HG03103 (cell line): ENCODE data around the gene APBB2.
"Not testable (repeated sequence)": the region's sequence is repeated elsewhere in the genome, so short reads cannot be mapped to it uniquely, and the experiment has no call there.

Experiments
- ATAC-seq: cut with Tn5 transposase; IDR thresholded peaks from one replicate; pipeline ENCODE4 v1.9.1; 2021; ENCODE audit warnings: low read depth; ENCODE audit not compliant: unreplicated experiment

APBB2 gene

DNA sequence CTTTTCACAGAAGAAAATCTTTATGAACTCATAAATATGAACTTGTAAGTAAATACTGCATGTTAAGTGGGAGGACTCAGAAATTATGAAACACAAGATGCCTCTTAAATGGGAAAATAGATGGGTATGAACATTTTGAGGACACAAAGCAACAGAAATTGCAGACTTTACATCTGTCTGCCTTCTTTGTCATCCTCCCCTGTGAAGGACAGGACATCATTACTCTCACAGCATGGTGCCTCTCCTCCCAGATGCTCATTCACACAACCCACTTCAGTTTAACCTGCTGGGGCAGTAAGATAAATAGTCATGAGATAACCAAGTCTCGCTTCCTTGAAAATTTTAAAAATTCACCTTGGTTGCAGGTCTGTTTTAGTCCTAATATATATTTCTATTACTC lies 144.5 kb downstream of the APBB2 start:
- ATAC-seq, result no peak

DNA sequence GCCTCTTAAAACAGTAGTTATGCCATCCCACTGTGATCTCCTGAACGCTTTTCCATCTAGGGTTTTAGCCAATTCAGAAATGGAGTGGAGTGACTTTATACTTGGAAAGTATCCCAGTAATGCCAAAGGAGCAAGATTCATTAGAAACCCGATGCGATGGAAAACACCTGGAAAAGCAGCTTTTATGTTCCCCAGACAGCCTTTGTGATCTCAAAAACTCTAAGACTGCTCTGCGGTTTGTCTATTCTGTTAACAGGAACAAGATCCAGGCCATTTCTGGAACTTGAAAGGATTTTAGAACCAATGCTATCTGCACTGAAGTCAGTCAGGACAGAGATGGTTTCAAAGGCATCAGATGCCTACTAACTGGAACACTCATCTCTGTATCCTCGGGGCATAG lies 145.1 kb downstream of the APBB2 start:
- ATAC-seq, result no peak

DNA sequence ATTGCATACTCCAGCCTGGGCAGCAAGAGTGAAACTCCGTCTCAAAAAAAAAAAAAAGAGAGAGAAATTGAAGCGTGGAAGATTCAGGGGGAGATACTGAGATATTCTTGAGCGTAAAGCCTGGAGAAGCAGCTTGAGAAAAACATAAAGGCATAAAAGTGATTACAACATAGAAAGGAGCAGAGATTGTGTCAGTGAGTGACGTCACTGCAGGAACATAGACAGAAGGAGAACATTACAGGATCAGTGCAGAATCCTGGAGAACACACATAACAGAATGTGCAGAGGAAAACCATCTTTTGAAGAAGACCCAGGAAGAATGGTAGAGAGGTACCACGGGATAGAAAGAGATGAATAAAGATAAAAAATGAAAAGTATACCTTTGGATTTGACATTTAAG lies 147.0 kb downstream of the APBB2 start:
- ATAC-seq, result no peak

DNA sequence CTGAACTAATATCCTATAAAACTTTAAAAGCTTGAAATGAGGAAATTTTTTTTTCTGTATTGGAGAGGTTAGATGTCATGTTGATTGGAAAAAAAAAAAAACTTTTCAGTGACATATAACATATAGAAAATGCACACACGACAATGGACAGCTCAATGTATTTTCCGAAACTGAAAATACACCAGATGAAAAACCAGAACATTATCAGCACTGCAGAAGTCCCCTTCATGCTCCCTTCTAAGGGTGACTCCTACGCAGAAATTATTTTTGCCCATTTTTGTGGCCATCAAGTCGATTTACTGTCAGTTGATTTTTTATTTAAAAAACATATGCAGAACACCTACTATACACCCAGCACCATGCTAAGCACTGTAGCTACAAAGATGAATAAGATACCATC lies 148.3 kb downstream of the APBB2 start:
- ATAC-seq, result no peak

DNA sequence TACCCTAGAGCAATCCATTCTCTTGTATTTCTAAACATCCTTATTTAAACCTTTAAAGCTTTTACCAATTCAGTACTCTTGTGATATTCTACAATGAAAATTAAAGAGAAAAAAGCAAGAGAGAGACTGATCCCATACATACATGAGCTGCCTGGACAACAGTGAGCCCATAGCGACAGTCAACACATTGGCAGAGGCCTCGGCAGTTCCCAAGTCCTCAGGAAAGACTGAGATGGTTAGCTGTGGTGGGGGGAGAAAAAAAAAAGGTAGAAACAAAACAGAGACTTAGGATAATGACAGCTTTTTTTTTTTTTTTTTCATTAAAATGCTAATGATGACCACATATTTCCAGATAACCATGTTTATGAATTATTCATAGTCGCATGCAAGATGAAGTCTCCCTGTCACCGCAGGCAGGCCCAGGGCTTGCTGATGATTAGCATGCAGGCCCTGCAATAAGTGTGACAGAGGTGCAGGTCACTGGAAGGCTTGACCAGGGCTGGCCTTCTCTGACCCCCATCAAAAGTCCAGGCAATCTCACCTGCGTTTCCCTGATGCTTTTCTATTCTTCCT lies 148.8 kb downstream of the APBB2 start:
- no peak for ATAC-seq

DNA sequence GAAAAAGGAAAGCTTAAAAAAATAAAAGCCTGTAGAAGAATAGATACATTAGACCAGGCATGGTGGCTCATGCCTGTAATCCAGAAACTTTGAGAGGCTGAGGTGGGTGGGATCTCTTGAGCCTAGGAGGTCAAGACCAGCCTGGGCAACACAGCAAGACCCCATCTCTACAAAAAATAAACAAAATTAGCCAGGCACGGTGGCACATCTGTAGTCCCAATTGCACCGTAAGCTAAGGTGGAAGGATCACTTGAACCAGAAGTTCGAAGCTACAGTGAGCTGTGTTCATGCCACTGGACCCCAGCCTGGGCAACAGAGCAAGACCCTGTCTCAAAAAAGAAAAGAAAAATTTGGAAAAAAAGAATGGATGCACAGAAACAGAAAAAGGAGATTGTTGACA lies 149.4 kb downstream of the APBB2 start:
- ATAC-seq, result no peak

DNA sequence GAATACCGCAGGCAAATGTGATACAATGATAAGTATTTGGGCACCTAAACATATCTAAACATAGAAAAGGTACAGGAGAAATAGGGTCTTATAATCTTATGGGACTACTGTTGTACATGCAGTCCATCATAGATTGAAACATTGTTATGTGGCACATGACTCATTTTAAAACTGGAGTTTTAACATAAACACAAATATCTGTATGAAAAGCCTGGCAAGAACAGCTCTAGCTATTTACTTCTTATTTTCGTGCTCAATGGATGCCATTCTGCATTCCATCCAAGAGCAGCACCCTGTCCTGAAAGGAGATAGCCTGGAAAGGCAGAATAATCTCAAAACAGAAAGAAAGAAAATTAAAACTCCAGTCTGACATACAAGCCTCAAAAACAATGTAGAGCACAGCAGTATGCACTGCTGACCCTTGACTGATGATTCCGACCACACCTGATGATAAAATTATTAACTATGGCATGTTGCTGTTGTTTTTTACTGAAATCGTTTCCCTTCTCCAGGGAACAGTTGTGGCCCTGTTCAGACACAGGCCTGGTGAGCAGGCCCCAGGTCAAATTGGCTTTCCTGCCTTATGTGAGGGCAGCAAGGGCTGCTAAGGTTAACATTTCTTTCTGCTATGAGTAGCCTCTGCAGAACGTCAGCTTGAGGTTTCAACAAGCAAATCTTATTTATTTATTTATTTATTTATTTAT lies 152.7 kb downstream of the APBB2 start:
- no peak for ATAC-seq

DNA sequence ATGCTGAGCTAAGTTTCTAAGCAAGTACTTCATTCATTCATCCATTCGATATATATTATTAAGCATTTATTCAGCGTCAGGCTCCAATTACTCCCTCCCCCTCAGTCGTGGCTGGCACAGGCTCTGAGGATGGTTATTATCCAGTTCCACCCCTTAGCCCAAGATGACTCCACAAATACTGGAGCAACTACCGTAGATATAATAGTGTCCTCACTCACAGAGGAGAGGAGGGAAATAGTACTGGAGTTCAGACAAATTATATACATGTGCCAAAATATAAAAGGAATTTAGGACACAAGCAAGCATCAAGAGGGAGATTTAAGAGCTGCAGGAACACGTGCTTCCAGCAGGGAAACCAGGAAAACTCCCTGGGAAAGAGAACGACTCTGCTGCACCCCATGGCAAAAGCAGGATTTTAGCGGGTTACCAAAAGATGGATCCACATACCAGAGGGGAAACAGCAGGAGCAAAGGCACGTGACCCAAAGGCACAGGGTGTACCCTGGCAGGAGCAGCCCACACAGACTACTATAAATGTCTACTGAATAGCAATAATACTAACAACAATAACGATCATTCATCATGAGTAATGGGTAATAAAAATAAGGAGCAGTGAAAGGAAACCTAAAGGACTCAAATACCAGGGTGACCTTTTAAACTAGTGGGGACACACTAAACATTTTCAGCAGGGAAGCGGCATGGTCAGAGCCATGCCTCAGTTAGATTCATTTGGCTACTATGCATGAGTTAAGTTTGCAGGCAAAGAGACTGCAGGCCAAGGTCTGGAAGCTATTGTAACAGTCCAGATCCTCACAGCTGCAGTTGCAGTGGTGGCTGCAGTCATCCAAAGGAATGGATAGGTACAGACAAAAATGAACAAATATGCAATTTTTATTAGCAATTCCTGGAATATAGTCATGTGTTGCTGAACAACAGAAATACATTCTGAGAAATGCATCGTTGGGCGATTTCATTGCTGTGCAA lies 153.7 kb downstream of the APBB2 start:
- ATAC-seq, result no peak

DNA sequence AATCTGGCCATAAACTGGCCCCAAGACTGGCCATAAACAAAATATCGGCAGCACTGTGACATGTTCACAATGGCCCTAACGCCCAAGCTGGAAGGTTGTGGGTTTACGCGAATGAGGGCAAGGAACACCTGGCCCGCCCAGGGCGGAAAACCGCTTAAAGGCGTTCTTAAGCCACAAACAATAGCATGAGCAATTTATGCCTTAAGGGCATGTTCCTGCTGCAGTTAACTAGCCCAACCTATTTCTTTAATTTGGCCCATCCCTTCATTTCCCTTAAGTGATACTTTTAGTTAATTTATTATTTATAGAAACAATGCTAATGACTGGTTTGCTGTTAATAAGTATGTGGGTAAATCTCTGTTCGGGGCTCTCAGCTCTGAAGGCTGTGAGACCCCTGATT lies 154.9 kb downstream of the APBB2 start:
- ATAC-seq, result not testable (repeated sequence)

DNA sequence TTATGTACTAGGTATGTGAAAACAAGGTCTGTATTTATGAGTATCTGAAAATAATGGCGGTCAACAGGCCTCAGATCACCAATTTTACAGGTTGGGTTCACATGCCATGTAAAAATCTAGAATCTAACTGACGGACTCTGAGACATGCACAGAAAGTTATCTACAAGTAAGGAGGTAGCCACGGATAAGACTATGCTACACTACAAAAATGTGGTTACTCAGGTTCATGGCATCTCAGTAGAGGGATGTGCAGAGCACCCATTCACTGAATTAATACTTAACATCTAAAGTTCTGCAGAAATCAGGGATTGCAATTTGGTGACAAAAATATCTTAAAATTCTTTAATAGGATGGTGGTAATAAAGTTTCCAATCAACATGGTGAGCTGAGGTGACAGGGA lies 155.9 kb downstream of the APBB2 start:
- no peak for ATAC-seq

DNA sequence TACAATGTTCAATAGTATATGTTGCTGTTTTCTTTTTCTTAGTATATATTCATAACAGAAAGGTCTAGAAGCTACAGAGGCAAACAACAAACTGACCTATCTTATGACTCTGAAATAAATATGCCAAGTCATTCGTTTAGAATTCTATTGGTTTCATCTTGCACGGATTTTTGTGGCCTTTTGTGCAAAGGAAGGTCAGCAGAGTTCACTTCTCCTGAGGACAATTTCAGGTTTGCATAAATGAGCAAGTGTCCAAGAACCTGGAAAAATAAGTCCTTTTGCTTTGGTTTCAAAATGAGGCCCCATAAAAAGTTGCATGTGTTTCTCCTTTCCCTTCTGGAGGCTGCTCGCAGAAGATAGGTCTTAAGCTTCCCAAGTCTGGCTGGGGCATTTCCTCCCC lies 156.9 kb downstream of the APBB2 start:
- no peak for ATAC-seq

DNA sequence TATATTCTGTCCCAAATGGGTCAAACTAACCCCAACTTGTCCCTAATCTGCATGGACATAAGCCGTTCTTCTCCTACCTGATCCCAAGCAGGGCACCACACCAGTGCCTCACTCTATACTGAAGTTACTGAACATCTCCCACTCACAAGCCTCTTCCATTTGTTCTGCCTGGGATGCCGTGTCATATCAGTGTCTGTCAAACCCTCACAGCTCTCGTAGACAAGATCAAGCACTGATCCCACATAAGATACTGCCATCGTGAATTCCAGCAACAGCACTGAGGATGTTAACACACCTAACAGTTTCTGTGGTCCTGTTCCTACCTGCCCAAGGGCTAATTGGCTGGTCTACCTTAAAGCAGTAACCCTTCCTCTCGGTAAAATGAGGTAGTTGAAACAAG lies 162.1 kb downstream of the APBB2 start:
- no peak for ATAC-seq

DNA sequence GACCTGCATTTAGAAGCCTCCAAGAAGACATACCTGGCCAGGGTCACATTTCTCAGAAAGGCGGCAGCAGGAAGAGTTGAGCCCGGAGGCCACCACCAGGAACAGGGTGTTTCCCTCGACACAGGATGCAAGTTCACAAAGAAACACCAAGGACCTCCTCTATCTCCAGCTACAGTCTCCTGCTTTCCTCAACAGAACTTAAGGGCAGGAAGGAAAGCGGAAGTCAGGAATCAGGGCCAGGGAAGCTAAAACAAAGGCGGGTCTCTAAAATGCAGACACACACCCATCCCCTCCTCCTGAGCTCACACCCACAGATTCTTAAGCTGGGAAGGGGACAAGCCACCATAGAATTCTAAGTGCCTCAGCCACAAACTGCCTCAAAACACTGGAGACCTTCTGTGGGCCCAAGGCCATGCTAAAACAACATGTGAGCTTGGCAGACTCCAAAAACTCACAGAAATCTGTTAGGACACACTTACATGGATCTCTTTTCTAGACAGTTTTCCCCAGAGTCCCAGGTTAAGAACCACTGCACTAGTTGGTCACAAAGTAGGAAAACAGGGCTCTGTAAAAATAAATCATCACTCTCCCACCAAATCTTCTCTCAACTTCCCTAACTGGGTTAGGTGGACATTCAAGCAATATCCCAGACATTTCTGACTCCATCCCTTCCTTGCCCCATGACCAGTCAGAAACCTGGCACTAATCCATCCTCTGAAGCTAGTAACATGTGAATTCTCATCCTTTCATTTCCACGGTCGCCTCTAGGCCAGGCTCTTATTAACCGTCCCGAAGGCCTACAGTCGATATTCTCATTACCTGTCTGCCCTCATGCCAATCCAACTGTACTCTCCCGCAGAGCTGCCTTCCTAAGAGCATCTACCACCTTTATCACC lies 163.2 kb downstream of the APBB2 start:
- ATAC-seq, result no peak

DNA sequence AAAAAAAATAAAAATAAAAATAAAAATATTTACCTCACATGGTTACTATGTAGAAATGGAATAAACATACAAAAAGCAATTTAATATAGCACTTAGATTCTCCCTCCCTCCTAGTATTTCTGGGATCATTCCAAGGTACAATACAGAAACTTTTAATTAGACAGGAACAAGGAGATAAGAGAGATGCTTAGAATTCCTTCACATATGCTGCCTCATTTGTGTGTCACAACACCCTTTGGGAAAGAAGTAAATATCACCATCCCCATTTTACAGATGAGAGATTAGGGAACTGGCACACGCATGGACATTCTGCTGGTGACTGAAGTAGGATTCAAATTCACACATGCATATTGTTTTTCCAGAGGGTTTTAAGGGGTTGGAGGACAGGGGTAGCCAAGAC lies 164.2 kb downstream of the APBB2 start:
- no peak for ATAC-seq

DNA sequence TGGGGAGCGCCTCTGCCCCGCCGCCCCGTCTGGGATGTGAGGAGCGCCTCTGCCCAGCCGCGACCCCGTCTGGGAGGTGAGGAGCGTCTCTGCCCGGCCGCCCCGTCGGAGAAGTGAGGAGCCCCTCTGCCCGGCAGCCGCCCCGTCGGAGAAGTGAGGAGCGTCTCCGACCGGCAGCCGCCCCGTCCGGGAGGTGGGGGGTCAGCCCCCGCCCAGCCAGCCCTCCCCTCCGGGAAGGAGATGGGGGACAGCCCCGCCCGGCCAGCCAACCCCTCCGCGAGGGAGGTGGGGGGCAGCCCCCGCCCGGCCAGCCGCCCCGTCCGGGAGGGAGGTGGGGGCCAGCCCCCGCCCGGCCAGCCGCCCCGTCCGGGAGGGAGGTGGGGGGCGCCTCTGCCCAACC lies 165.2 kb downstream of the APBB2 start:
- ATAC-seq, result not testable (repeated sequence)

DNA sequence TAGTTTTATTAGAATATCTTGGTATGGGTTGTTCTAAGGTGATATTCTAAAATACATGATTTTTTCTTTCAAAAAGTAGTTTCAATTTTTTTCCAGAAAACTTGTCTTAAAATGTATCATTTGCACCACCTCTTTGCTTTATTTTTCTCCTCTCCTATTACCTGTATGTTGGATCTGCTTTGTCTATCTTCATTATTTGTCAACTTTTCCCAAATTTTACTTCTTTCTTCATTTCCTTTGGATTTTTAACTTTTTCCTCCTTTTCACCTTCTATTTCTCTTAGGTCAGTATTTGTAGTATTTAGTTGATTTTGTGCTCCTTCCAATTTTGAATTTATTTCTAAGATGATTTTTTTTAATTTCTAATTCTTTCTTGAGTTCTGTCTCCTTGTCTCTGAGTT lies 169.6 kb downstream of the APBB2 start:
- no peak for ATAC-seq

DNA sequence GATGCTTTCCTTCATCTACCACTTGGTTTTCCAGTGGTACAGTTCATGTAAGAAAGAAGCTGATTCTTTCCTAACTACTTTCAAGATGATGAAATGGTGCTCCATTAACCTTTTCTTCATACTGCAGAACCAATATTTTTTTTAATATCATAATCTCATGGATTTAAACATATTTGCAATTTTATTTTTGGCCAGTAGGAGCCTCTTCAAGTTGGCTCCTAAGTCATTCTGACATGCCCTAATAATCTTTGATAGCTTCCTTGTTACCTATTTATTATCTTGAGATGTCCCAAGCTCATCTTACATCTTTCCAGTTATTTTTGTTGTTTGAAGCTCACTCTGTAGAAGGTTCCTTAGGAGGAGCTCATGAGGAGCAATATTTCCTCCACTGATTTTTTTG lies 170.2 kb downstream of the APBB2 start:
- ATAC-seq, result no peak

DNA sequence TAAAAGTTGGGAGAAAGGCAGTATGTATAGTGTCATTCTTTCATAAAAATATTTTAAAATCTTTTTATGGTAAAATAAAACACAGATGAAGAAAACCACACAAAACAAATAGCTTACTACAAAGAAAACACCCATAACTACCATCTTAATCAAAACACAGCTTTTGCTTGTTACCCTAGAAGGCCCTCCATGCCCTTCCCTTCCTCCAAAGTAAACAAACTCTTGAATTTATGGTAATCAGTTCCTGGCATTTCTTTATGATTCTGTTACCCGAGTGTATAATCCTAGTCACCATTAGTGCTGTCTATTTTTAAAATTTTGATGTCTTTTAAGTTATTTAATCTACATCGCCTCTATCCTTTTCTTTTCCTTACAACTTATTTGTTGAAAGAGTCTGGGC lies 170.9 kb downstream of the APBB2 start:
- ATAC-seq, result no peak

DNA sequence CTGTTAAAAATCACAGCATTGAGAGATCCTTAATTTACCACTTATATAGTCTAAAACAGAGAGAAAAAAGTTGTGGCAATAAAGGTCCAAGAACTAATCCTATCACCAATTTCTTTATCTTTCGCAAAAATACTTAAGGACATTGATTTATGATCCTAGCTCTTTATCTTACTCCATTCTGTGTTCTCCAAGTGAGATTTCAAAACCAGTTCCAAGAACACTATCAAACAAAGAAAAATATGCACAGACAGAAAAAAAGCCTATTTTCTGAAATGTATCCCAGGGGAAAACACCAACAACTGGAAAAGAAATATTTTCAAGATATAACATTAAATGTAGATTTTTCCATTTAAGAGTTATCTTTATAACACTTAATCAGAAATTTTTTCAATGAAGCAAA lies 172.8 kb downstream of the APBB2 start:
- no peak for ATAC-seq

DNA sequence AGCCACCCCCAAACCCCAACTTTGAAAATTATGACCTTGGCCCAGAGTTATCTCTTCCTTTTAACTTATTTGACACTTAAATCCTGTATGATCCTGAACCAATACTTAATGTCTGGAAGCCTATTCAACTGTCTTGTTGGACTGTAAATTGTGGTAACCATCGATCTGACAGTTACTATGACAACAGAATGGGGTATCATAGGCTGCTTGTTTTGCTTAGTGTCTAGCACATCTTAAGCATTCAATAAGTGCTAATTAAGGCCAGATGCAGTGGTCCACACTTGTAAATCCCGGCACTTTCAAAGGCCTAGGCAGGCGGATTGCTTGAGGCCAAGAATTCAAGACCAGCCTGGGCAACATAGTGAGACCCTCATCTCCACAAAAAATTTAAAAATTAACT lies 175.0 kb downstream of the APBB2 start:
- ATAC-seq, result no peak

DNA sequence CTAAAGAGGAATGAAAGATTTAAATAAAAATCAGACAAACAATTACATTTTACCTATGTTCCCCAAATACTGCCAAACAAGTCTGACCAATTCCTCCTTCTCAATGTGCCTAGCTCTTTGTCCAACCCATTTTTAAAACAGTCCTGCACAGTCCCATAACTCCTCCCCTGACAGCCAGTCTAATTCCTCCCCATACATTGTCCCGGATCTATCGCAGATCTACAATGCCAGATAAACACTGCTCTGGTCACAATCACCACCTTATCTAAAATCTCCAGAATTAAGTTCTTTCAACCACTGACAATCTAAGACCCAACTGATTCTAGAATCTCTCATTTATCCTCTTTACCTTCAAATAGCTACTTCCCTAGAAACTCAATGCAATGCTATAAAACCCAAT lies 176.0 kb downstream of the APBB2 start:
- no peak for ATAC-seq
